ENCODE measurements around the gene GTPBP3. TPM values are rescaled to one million over a fixed set of nuclear protein-coding genes. Genes with fewer than 3 reads are reported as not detected.
A peak's percentile ranks its signal among the peaks of the same experiment; 100 is the strongest.
"Not testable (repeated sequence)": the region's sequence is repeated elsewhere in the genome, so short reads cannot be mapped to it uniquely, and the experiment has no call there.

The GTPBP3 gene
- total RNA-seq, 1 experiment from 2014 or later, result 16.8 TPM

DNA sequence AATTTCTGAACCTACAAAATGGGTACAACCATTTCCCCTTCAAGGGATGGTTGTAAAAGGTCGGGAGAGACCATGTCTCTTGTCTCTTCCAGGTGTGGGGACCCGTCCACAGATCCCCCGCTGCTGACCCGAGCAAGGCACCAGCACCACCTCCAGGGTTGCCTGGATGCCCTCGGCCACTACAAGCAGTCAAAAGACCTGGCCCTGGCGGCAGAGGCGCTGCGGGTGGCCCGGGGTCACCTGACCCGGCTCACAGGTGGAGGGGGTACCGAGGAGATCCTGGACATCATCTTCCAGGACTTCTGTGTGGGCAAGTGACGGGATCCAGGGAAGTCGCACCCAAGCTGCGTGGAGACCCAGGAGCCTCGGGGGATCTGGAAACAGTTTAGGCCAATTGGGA lies 4.0 kb downstream of the GTPBP3 start:
- no peak for DNase-seq (ENCODE audit: low read depth)

DNA sequence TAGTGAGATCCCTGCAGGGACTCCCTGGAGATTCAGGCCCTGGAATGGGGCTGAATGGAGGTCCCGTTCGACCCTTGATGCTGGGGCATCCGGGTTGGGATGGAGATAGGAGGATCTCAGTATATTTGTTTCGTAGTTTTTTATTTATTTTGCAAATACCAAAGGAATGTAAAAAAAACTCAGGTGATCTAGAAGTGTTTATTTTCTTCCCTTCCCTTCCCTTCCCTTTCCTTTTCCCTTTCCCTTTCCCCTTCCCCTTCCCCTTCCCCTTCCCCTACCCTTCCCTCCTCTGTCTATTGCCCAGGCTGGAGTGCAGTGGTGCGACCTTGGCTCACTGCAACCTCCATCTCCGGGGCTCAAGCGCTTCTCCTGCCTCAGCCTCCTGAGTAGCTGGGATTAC lies 4.5 kb downstream of the GTPBP3 start:
- no peak for DNase-seq (ENCODE audit: low read depth)

DNA sequence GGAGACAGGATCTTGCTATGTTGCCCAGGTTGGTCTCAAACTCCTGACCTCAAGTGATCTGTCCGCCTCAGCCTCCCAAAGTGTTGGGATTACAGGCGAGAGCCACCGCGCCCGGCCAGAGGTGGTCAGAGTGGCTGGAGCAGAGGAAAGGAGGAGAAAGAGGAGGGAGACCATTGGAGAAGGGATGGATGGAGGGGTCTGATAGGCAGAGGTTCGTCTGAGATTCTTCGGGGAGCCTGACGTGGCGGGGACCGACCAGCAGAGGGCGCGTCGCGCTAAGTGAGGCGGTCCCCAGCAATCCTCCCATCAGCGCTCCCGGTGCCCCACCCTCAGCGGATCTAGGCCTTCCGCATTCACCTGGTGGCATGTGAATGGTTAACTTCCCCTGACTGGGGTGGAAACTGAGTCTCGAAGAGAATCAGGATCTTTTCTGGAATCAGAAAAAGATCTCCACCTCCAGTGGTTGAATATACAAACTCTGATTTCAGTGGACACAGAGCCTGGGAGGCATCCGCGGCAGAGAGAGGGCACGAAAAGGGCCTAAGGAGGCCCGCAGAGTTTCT lies 8.8 kb downstream of the GTPBP3 start:
- peak; percentile 59 for DNase-seq (ENCODE audit: low read depth)

DNA sequence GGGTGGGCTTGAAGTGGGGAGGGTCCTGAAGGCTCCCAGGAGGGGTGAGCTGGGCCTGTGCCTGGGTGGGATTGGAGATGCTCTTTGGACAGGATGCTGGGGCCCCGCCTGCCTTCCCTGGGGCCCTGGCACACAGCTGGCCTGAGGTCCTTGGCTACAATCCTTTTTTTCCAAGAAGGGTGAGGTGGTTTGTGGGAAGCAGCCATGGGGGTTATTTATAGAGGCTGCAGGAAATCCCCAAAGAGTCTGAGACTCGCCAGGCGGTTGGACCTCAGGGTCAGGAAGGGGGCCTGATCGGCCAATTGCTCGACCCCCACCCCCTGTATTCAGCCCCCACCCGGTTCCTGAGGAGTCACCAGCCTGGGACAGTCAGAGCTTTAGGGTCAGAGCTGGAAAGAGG lies 10.0 kb downstream of the GTPBP3 start:
- DNase-seq (ENCODE audit: low read depth), result peak; percentile 59

DNA sequence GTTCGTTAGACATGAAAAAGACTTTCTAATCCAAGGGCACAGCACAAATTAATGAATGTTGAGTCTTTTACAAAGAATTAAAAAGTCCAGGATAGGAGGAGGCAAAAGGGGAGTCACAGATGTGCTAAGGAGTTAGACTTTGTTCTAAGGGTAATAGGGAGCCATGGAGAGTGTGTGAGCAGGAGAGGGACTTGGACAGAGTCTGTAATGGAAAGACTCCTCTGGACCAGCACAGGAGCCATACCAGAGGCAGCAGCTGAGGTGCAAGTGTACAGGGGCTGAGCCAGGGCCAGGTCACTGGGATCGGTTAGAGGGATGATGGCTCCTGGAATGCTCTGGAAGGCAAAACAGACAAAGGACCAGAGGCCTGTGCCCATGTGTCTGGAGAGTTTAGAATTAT lies 10.5 kb downstream of the GTPBP3 start:
- DNase-seq (ENCODE audit: low read depth), result no peak

DNA sequence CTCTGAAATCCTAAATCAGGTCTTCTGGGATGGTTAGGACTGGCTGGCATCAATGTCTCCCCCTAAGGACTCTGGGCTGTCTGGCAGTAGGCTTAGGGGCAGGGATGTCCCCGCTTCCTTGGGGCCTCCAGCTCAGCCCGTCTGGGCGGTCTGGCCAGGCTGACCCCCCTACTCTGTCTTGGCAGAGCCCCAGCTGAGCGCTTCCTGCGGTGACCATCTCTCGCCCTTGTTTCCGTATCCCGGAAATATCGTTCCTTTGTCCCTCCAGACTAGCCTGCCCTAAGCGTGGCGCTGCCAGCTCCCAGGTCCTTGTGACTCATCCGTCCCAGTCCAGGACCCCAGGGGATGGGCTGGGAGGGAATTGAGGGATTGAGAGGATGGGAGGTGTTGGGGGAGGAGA lies 11.3 kb downstream of the GTPBP3 start:
- DNase-seq (ENCODE audit: low read depth), result peak; percentile 87

DNA sequence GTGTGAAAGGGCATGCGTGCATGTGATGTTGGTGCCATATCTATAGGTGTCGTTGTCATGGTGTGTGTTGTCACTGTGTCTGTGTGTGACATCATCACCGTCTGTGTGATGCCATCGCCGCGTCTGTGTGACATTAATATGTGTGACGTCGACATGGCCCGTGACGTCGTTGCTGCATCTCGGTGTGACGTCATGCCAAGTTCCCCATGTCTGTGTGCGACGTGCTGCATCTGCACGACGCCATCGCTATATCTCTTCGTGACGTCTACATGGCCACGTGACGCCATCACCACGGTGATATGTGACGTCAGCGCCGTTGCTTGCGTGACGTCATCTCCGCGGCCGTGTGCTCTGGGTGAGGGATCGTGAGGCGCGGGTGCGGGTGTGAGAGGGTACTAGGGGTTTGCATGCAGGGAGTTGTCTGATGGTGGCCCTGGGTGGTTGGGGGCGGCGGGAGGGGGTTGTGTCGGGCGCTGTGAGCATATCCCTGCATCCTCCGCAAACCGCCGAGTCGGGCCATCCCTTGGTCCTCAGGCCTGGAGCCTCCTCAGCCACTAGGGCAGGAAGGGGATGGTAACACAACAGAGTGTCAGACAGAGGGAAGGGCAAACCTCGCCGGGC lies 14.6 kb downstream of the GTPBP3 start:
- DNase-seq (ENCODE audit: low read depth), result no peak

DNA sequence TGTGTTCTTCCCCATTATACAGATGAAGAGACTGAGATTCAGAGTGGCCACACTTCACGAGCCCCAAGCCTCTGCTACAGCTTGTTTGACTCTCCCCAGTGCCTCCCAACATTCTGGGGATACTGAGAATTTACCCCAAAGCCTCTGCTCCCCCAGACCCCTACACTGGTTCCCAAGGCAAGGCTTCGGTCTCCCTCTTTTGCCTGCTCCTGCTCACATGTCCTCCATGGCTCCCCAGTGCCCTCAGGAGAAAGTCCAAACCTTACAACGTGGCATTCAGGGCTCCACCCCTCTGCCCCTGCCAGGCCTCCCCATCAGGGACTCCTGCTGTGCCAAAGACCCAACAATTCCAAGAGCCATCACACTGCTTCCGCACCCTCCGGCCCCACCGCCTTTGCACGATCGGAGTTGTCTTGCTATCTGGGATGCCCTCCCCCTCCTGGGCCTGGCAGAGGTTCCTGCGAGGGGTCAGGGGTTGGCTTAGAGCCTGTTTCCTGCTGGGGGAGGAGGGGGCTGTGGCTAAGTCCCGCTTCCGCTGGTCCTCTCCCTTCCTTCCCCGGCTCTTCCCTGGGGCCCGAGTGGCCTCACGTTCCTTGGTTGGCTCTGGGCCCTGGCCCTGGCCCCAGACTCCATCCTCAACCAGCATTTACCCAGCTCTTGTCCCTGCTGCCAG lies 15.4 kb downstream of the GTPBP3 start:
- DNase-seq (ENCODE audit: low read depth), result no peak

DNA sequence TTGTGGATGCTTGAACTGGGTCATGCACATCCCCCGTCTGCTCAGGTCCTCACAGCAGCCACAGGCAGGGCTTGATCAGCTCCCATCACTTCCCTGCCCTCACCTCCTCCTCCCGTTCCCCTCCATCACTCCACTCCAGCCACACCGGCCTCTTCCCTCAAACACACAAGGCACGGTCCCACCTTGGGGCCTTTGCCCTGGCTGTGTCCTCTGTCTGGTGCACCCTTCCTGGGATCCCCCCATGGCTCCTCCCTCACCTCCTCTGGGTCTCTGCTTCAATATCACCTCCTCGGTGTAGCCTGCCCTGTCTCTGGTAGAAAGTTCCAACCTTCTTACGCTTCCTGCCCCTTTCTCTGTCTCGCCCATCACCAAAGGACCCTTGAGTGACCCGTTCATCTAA lies 16.0 kb downstream of the GTPBP3 start:
- no peak for DNase-seq (ENCODE audit: low read depth)

DNA sequence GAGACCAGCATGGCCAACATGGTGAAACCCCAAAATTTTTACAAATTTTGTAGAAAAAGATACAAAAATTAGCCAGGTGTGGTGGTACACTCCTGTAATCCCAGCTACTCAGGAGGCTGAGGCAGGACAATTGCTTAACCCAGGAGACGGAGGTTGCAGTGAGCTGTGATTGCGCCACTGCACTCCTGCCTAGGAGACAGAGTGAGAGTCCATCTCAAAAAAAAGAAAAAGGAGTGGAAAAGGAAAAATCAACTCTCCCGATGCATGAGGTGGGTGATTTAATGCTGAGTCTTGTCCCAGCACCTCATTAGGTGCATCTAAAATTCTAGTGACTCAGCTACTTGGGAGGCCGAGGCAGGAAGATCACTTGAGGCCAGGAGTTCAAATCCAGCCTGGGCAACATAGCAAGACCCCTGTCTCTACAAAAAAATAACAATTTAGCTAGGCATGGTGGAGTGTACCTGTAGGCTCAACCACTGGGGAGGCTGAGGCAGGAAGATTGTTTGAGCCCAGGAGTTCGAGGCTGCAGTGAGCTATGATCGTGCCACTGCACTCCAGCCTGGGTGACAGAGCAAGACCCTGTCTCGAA lies 19.8 kb downstream of the GTPBP3 start:
- no peak for DNase-seq (ENCODE audit: low read depth)

DNA sequence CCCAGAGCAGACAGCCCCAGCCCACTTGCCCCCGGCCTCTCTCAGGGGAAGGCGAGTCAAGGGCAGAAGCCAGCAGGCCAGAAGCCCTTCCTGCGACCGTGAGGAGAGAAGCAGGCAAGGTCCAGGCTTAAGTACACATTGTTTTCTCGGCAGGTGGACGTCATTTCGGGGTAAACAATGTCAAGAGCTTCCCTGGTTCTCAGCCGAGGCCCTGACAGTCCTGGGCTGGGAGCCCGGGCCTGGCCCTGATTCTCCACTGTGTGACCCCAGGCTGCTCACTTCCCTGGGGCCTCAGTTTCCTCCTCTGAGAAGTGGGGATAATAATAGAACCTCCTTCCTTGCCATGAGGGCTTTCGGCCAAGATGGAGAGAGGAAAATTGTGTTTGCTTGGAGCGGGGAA lies 20.4 kb downstream of the GTPBP3 start:
- DNase-seq (ENCODE audit: low read depth), result no peak

DNA sequence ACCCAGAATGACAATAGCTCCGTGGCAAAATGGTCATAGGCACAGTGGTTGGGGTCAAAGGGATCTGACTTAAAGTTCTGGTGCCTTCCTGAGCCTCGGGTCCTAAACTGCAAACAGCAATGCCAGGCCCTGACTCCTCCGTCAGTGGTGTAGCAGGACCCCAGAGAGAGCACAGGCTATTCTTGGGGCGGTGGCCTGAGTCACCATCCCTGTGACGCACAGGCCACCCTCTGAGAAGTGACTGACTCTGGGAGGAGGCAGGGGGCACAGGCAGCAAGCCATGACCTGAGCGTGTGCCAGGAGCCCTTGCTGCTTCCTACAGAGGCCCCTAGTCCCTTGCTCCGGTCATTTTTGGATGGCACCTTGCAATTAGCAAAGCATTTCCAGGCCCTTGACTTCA lies 21.0 kb downstream of the GTPBP3 start:
- peak; percentile 60 for DNase-seq (ENCODE audit: low read depth)

DNA sequence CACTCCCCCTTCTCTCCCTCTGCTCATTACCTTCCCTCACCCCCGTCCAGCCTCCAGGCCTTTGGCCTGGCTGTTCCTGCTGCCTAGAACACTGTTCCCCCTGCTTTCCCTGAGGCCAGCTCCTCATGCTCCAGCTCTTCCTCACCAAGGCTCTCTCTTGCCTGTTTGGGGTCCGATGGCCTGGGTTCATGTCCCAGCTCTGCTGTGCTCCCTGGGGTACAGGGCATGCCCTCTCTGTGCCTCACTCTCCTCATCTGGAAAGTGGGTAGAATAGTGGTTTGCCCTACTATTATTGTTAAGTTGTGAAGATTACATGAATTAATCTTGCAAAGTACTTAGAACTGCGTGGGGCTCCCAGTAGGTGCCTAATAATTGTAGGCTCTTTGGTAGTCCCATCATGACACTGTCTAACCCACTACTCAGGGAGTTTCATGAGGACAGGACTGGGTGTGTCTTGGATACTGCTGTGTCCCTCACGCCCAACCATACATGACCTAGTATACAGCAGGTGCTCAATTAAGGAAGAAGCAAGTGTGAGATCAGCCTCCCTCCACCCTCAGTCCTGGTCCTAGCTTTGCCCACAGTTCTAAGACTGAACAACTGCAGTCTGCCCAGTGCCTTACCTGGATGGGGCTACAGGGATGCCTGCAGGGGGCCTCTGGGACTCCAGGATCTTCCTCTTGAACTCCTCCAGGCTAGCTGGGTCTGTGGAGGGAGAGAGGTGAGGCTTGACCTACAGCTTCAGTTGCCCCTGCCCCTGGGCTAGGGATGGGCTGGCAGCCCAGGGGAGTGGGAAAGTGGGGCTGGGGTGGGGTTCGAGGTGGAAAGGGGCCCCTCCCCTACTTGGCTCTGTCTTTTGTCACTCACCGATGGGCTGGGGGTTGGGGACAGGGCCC lies 22.8 kb downstream of the GTPBP3 start:
- no peak for DNase-seq (ENCODE audit: low read depth)

DNA sequence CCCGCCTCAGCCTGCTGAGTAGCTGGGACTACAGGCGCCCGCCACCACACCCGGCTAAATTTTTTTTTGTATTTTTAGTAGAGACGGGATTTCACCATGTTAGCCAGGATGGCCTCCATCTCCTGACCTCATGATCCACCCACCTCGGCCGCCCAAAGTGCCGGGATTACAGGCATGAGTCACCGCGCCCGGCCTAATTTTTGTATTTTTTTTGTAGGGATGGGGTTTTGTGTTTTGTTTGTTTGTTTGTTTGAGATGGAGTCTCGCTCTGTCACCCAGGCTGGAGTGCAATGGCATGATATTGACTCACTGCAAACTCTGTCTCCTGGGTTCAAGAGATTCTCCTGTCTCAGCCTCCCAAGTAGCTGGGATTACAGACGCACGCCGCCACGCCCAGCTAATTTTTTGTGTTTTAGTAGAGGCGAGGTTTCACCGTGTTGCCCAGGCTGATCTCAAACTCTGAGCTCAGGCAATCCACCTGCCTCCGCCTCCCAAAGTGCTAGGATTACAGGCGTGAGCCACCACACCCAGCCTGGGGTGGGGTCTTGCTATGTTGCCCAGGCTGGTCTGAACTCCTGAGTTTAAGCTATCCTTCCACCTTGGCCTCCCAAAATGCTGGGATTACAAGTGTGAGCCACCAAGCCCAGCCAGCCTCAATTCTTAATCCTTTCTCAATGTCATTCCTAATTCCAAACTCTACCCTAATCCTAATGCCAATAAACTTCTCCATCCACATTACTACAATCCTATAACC lies 26.7 kb downstream of the GTPBP3 start:
- DNase-seq (ENCODE audit: low read depth), result not testable (repeated sequence)

DNA sequence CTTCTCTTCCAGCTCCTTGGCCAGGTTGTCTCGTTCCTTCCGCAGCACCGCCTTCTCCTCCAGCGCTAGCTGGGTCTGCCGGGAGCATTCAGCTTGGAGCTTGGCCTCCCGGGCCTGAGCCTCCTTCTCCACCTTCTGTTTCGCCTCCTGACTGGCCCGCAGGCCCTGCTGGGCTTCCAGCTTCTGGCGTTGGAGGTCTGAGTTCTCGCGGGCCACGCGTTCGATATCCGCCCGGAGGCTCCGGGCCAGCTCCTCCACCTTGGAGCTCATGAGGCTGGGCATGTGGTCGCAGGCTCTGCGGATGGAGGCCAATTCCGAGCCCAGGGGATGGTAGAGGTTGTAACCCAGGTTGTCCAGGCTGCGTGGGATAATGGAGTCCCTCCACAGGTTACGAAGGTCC lies 28.0 kb downstream of the GTPBP3 start:
- DNase-seq (ENCODE audit: low read depth), result no peak

DNA sequence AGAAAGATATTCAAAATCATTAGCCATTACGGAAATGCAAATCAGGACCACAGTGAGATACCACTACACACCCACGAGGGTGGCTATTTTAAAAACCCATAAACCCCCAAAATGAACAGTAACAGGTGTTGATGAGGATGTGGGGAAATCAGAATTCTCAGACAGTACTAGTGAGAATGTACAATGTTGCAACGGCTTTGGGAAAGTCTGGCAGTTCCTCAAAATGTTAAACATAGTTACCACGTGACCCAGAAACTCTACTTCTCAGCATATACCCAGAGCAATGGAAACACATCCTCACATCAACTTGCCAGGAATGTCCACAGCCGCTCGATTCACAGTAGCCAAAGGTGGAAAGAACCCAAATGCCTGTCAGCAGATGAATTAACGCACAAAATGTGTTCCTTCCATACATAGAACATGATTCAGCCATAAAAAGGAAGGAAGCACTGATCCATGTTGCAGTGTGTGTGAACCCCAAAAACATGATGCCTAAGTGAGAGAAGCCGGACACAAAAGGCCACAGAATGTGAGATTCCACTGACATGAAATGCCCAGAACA lies 32.8 kb downstream of the GTPBP3 start:
- no peak for DNase-seq (ENCODE audit: low read depth)

DNA sequence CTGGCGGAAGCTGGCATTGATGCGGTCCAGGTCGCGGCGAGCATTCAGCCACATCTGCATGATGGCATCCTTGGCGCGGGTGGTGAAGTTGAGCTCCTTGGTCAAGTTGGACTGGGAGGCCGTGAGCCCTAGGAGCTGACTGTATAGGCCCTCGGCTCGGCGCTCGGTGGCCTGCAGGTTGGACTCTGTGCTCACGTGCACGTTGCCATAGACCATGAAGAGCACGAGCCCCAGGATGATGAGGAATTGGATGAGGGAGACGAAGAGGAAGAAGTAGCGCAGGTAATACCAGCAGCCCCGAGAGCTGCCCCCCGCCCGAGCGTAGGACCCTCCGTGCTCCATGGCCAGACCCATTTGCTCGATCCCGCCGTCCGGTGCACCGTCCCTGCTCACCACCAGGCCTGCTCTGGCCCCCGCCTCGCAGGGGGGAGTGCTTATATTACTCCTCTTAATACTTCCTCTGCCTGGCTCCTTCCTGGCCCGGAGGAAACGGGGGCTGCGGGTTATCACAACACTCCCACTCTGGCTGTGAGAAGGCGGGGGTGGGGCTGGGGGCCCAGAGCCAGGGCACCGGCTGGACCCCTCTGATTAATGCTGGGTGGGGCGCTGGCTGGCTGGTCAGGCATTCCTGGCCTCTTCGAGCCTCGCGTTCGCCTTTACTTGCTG lies 39.7 kb downstream of the GTPBP3 start, which contains the start of gene PLVAP:
TSS of gene PLVAP (minus strand) at position 408 of the 666 bp plus-strand sequence. CDS start at position 354, 54 bp downstream.
- no peak for DNase-seq (ENCODE audit: low read depth)

DNA sequence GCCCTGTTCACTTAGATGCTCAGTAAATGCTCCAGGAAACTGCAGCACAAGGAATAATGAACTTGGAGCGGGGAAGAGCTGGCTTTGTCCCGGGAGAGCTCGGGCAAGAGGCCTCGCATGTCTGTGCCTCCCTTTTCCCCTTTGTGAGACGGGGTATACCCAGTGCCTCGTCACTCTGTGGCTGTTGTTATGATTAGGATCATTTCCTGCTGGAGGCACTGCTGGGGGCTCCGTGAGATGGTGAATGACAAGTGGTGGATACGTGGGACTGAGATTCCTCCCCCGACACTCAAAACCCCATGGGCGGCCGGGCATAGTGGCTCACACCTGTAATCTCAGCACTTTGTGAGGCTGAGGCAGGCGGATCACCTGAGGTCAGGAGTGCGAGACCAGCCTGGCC lies 40.9 kb downstream of the GTPBP3 start:
- no peak for DNase-seq (ENCODE audit: low read depth)

DNA sequence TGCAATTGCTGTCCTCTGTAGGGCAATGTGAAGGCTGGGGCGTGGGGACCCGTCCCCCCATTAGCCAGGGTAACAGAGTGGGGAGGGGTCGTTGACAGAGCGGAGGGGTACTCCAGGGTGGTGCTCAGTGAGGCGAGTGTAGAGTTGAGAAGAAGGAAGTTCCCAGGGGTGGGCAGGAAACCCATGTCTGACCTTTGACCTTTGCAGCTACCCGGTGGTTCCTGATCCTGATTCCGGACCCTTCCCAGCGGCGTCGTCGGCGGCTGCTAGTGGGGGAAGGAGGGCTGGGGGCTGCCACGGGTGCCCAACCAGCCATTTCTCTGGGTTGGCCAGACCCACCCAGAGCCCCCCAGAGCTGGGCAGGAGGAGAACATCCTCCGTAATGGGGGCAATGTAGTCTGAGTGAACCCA lies 41.9 kb downstream of the GTPBP3 start:
- DNase-seq (ENCODE audit: low read depth), result no peak

DNA sequence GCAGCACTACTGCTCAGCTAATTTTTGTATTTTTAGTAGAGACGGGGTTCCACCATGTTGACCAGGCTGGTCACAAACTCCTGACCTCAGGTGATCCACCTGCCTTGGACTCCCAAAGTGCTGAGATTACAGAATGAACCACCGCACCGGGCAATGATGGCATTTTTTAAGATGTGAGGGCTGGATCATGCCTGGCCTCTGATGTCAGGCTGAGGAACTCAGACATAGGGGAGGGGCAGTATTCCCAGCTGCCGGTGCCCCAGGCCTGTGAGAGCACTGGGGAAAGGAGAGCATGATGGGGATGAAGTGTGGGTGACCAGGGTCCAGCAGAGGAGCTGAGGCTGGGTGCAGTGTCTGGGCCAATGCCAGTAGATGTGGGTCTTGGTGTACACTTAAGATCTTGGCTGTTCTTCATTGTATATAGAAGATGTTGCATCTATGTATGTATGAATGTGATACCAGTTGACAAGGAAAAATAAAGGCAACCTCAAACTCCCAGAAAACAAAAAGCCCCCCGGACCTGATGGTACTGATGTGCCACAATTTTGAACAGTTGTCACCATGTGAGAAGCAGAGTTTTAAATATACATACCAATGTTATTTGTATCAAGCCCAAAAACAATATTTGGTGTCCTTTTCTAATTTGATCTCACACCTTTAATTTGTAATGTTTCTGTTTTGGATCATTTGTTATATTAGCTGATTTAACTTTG lies 43.2 kb downstream of the GTPBP3 start:
- DNase-seq (ENCODE audit: low read depth), result no peak

Measured in M059J (cell line).